ENCODE results near the gene MMP13.

DNA sequence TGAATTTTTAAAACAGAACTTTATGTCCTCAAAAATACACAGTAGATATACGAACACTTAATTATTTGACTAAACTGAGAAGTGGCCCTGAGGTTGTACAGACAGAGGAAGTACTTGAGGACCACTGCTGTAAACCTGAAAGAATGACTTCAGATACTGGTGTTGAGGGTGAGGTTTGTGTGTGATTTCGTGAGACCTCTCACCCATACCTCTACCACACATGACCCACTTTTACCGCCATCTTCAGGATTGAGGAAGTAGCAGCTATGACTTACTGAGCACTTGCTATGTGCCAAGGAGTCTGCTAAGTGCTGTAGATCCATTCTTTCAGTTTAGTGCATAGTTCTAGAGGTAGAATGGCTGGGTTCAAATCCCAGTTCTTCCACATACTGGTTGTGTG lies 21.9 kb downstream of the MMP13 start:
- TF ChIP-seq CTCF (IDR thresholded peaks at IDR 0.05; ENCODE audit: extremely low read depth in 1 of 2, insufficient read depth in 1 of 2, low read depth in 1 of 2, low read length in 2 of 2) (no peak), POLR2A (IDR thresholded peaks at IDR 0.05; ENCODE audit: low read depth, low read length) (no peak), MYC (IDR thresholded peaks at IDR 0.05; ENCODE audit: low read depth, low read length) (no peak)

All from endothelial cell of umbilical vein (primary cell).